ENCODE measurements around the gene ZNF619. TPM values are rescaled to one million over a fixed set of nuclear protein-coding genes. Genes with fewer than 3 reads are reported as not detected.

The ZNF619 gene
- total and polyA plus RNA-seq, 9 of the 15 experiments (the other 6 are each of a cell fraction or from before 2014, with no cell fraction given), result 1.3 to 9.1 (median 6.3) TPM

- TF ChIP-seq CHAMP1 (IDR thresholded peaks at IDR 0.05) (no peak), POLR2B (IDR thresholded peaks at IDR 0.05; ENCODE audit: low read depth, partially characterized antibody) (peak; percentile 97), ZFX (CRISPR knock-in tag; IDR thresholded peaks at IDR 0.05) (peak; percentile 99), RBFOX2 (IDR thresholded peaks at IDR 0.05; ENCODE audit: low read depth, low read length) (peak; percentile 99), ATF6 (CRISPR knock-in tag; IDR thresholded peaks at IDR 0.05) (peak; percentile 62; the same call in 1 of the 2 replicates), NFRKB (IDR thresholded peaks at IDR 0.05; ENCODE audit: low read depth) (peak; percentile 98), SMC3 (conservative IDR thresholded peaks at IDR 0.05; ENCODE audit: insufficient read depth, low read depth, low read length) (no peak), ZFP30 (CRISPR knock-in tag; IDR thresholded peaks at IDR 0.05; ENCODE audit: borderline replicate concordance) (no peak), KLF16 (IDR thresholded peaks at IDR 0.05) (no peak), CHD2 (IDR thresholded peaks at IDR 0.05; ENCODE audit: low read depth, low read length) (no peak; the same call in 1 of the 2 replicates), POU5F1 (IDR thresholded peaks at IDR 0.05; ENCODE audit: borderline replicate concordance, low read depth, low read length, partially characterized antibody) (peak; percentile 8), NFXL1 (CRISPR knock-in tag; IDR thresholded peaks at IDR 0.05) (no peak), RFX7 (CRISPR knock-in tag; IDR thresholded peaks at IDR 0.05) (no peak), IRF1 (CRISPR knock-in tag; IDR thresholded peaks at IDR 0.05; ENCODE audit: borderline replicate concordance) (0 out of 2 replicates have a peak, but pooled peaks have one; percentile 49)
- TF ChIP-seq, protein P1, sequence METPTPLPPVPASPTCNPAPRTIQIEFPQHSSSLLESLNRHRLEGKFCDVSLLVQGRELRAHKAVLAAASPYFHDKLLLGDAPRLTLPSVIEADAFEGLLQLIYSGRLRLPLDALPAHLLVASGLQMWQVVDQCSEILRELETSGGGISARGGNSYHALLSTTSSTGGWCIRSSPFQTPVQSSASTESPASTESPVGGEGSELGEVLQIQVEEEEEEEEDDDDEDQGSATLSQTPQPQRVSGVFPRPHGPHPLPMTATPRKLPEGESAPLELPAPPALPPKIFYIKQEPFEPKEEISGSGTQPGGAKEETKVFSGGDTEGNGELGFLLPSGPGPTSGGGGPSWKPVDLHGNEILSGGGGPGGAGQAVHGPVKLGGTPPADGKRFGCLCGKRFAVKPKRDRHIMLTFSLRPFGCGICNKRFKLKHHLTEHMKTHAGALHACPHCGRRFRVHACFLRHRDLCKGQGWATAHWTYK (CRISPR knock-in tag; IDR thresholded peaks at IDR 0.05), result peak; percentile 80
- TF ChIP-seq, protein P2, sequence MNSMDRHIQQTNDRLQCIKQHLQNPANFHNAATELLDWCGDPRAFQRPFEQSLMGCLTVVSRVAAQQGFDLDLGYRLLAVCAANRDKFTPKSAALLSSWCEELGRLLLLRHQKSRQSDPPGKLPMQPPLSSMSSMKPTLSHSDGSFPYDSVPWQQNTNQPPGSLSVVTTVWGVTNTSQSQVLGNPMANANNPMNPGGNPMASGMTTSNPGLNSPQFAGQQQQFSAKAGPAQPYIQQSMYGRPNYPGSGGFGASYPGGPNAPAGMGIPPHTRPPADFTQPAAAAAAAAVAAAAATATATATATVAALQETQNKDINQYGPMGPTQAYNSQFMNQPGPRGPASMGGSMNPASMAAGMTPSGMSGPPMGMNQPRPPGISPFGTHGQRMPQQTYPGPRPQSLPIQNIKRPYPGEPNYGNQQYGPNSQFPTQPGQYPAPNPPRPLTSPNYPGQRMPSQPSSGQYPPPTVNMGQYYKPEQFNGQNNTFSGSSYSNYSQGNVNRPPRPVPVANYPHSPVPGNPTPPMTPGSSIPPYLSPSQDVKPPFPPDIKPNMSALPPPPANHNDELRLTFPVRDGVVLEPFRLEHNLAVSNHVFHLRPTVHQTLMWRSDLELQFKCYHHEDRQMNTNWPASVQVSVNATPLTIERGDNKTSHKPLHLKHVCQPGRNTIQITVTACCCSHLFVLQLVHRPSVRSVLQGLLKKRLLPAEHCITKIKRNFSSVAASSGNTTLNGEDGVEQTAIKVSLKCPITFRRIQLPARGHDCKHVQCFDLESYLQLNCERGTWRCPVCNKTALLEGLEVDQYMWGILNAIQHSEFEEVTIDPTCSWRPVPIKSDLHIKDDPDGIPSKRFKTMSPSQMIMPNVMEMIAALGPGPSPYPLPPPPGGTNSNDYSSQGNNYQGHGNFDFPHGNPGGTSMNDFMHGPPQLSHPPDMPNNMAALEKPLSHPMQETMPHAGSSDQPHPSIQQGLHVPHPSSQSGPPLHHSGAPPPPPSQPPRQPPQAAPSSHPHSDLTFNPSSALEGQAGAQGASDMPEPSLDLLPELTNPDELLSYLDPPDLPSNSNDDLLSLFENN (IDR thresholded peaks at IDR 0.05; ENCODE audit: low read depth in 2 of 2, low read length in 2 of 2), result peak in 1 of 2 experiments; percentile 54; a peak in 1 of 4 replicates
Observed at GRCh38 chr3:40456940-40457823, 19.7 kb upstream of the ZNF619 start, which contains the start of gene RPL14 (continued).

All from K562 (cell line).